EH (cell line): ENCODE results near the gene LGALS3.

Source experiments
- DNase-seq: peaks from one replicate; pipeline ENCODE4 v3.0.0-alpha.2; 2015; ENCODE audit warnings: low read depth

The LGALS3 gene

DNA sequence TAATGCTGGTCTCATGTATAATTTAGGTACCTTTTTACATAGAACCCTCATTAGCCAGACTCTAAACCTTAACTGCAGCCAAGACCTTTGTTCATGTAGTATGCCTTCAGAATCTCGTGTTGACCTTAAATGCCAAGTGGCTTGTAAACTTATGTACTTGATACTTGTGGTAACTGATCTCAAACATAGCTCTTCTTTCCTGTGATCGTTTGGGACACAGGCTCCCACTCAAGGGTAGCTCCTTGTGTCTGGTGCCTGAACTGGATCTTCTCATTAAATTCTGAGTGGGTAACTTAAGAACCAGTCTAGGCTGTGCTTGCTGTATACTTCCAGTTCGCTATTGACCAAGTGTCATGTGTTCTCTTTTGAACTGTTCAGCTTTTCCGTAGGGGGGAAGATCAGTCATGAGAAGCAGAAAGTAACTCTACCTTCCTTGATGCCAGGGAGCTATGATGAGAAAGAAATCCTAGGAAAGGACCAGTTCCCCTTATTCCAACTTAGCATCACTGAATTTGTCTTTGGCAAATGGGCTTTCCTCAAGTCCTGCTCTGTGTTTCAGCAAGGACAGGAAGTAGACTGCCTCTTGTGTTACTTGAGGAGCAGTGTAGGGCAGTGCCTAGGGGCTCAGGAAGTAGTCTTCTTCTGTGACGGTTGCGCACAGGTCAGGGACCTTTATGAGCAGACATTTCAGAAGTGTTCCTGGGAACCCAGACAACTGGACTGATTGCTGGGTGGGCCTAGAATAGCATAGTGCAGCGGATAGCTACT, 2.5 kb downstream of the LGALS3 start:
- peak; percentile 52 for DNase-seq

DNA sequence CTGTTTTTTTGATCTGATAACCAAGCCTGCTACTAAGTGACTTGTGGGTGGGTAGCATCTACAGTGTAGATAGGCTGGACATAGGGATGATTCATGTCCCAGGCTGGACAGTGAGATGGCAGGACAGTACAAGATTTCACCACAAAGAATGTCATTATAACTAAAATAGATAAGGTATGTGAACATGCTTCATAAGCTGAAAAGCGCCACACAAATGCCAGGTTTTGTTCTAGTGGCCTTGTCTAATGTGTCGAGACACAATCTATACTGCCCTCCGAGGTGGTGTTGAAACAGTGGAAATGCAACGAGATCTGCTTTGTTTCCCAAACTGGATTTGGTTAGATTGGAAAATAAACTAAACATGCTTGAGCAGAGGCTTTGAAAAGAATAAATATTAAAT, 4.4 kb downstream of the LGALS3 start:
- peak; percentile 83 for DNase-seq

DNA sequence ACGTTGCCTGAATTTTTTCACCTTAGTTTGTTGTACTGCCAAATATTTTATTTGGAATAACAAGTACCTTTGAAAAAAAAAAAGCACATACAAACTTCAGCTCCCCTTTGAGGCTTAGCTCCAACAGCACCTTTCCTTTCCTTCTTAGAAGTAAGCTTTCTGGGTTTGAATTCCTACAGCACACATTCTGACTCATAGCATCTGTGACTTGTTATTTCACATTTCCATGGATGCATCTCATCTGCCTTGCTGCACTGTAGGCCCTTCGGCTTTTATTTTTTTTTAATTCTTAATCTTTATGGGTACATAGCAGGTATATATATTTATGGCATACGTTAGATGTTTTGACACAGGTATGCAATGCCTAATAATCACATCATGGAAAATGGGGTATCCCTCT, 7.2 kb downstream of the LGALS3 start:
- DNase-seq, result peak; percentile 68

DNA sequence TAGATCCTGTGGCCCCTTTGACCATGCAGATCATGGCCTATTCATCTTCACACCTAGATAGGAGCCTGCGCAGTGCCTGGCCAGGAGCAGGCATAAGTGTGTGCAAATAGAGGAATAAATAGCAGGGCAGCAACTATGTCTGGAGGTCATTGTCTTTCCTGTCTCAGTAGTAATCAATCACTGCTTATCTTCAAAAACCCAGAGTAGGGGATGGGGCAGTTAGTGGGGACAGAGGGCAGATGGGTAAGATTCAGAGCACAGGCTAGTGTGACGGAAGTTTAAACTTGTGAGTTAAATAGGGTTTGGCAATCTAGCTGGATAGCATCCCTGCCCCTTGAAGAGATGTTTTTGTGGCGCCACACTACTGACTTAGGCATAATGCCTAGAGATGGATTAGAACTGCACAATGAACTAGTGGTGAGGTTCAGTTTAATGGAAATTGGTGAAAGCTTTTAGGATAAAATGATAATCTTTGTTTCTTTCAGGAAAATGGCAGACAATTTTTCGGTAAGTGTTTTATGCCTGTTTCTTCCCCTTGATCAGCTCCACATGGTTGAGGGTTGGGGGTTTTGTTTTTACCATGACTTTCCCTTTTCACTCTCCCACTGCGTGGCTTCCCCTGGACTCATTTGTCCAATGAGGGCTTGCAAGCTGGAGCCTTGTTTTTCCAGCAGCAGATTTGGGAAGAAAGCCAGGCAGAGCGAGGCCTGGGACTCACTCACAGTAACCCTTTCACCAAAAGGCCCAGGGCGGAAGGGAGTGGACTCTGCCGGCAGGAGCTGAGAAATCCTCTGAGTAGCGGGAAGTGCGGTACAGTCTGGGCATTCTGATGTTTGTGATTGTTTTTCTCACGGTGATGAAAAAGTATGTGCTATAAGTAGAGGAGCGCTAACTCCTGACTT, 8.1 kb downstream of the LGALS3 start:
- peak; percentile 91 for DNase-seq

DNA sequence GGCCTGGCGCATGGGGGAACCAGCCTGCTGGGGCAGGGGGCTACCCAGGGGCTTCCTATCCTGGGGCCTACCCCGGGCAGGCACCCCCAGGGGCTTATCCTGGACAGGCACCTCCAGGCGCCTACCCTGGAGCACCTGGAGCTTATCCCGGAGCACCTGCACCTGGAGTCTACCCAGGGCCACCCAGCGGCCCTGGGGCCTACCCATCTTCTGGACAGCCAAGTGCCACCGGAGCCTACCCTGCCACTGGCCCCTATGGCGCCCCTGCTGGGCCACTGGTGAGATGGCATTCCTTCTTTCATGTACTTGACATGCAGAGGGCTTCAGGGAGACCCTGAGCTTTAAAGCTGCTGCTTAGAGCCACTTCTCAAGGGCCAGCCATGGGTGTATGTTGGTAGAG, 9.0 kb downstream of the LGALS3 start:
- DNase-seq, result no peak

DNA sequence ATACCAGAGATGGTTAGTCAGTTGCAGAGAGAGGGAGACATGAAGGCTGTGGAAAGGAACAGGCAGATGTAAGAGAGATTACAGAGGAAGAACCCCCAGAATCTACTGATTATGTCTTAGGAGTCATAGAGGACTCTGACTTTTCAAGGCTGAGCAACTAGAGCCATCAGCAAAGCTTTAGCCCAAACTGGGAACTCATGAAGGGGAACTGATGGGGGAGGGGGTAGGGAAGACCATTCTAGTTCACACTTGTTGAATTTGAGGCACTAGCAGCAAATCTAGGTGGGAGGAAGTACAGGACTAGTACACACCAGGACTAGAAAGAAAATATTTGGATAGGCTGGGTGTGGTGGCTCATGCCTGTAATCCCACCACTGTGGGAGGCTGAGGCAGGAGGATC, 10.1 kb downstream of the LGALS3 start:
- no peak for DNase-seq

DNA sequence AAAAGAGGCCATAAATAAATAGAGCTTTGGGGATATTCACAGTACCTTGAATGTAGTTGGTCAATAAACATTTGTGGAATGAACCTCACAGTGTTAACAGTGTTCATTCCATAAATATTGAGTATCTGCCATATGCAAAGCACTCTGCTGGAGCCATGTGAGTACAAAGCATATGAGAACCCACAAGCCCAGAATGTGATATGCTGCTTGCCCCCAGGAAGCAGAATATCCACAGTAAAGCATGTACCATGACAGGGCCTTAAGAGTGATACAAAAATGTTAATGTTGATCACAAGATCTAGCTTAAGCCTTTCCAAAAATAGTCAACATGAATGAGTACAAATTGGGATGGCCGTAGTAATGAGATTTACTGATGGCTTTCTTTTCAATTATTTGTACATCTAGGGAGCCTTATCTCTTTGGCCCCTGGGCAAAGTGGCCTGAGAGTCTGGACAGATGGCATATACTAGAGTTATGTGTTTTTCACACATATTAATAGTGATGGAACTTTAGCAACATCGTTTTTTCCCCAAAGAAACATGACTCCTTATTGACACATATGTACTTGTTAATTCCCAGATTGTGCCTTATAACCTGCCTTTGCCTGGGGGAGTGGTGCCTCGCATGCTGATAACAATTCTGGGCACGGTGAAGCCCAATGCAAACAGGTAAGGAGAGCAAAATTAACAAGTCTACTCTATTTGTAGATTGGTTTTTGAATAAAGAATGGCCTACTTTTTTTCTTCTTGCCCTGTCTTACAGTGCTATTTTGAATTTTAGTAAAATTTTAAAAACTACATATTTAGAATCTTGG, 10.9 kb downstream of the LGALS3 start:
- DNase-seq, result no peak

DNA sequence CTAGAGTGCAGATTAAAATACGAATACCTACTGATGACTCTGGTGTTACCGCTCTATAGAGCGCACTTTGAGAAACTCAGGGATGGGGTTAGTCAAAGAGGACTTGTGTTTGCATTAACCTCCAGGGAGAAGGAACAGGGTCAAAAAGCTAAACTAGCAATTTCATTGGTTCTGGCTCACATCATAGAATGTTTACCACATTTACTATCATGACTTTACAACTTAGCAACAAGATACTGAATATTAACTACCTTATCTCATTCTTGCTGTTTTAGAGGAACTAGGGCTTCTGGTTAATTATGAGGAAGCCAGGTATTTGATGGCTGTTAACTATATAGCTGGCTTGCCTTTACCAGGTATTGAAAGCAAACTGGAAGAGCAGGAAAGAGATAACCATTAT, 12.8 kb downstream of the LGALS3 start:
- no peak for DNase-seq

DNA sequence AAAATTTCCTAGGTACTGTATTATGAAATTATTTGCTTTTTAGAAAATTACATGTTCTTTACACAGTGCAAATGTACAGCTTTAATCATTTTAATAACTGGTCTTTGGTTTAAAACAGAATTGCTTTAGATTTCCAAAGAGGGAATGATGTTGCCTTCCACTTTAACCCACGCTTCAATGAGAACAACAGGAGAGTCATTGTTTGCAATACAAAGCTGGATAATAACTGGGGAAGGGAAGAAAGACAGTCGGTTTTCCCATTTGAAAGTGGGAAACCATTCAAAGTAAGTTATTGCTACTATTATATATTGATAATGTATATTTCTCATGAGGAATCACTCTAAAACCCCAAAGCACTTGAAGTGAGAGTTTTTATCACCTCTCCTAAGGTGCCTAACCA, 13.4 kb downstream of the LGALS3 start:
- no peak for DNase-seq

DNA sequence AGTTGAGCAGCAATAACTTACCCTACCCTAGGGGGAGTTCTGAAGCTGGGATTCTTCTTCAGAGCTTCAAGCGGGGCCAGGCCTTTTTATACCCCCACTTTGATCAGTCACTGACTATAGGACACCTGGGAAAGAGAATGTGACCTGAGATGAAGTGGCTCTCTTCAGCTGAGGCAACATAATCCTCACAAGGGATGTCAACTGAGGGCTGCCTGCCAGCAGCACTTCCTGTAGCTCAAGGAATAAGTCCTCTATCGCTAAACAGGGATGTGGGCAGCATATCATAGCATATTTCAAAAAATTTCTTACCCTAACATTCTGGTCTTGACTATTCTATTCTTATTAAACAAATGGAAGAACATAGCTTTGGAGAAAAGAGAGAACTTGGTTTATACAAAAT, 17.4 kb downstream of the LGALS3 start:
- no peak for DNase-seq

DNA sequence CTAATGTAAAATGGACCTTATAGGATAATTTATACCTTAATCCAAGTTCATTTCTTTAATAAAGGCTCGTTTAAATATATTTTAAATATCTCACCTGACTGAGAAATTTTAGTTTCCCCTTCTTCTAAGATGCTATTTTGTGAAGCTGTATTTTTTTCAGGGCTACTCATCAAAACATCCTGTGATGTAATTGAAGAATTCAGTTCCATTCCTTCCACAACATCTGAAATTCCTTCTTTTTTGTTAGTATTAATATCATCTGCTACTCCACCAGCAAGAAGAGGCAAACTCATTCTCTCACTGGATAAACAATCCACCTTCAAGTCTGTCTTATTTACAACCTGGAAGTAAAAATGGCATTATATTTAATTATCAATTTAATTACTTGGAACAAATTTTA, 22.5 kb downstream of the LGALS3 start:
- DNase-seq, result peak; percentile 9

DNA sequence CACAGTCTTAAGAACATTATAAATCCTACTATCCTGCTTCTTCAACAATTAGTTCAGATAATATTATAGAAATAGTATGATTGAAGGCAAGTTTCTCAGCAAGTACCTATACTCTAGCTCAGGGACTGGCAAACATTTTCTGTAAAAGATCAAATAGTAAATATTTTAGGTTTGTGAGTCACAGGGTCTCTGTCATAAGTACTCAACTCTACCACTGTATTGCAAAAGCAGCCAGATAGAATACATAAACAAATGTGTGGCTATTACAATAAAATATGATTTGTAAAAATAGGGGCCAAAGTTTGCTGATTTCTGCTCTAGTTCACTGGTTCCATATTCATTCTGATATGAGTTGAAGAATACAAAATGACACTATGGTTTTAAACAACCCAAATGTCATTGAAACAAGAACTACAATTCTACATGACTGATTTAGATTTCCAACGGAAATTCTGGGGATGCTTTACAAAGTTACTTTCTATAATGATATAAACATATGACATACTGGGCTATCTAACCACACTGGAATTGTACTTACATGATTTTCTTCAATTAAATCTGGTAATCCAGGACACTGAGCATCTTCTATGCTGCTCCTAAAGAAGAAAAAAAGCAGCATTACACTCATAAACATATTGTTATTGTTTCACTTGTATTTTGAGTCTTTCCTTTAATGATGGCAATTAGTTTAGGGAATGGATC, 23.2 kb downstream of the LGALS3 start:
- DNase-seq, result peak; percentile 36

DNA sequence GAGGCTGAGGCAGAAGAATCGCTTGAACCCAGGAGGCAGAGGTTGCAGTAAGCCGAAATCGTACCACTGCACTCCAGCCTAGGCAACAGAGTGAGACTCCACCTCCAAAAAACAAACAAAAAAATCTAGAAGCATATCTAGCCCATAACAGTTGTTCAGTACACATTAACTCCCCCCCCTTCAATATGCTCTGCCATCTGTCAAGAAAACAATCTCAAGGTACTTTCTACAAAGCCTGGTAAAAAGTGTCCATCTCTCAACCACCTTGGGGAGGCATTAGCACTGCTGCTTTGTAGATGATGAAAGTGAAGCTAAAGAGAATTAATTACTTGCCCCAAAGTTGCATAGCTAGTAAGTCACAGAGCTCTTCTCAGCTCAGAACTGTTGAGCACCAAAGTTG, 24.9 kb downstream of the LGALS3 start:
- DNase-seq, result no peak

DNA sequence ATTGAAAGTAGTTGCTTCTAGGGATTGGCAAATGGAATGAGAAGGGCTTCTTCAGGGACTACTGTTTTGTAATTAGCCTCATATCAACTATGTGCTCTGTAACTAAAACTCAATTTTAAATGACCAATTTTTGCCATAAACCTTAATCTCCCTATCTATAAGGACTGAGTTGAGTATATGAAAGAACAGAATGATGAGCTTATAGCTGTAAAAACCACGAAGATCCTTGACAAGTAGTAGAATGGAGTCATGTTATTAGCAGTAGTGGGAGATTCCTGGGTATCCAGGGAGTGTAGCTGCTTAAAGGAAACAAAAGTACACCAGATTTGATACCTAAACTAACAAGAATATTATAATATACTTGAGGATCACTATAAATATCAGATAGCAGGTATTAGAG, 28.0 kb downstream of the LGALS3 start:
- DNase-seq, result no peak

DNA sequence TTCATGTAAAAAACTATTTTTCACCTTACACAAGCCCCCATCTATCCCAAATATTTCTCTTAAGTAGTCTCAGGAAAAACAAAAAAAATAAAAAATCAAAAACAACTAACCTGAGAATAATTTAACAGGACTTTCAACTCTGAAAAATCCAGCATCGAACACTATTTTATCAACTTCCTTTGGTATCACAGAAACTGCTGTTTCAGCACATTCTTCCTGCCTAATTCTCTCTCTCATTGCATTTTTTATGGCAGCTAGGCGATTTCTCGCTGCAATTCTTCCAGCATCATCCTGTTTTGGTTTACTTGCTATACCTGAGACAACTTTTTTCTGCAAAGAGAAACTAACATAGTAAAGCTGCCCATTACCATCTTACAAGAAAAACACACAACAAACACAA, 29.4 kb downstream of the LGALS3 start:
- no peak for DNase-seq

DNA sequence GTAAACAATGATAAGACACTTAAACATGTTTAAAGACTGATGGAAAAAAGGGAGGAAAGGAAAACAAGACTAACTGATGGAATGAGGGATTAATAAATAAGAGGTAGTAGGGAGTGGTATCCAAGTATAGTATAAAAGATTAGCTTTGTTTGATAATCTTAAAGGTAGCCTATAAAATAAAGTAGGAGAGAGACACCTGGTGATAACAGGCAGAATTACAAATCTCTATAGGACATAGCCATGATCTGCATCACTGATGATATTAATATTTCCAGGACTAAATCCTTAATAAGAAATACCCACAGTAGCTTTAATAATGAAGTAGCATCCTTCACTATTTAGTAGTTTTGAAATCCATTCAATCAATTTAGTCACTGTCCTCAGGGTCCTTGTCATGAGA, 31.9 kb downstream of the LGALS3 start:
- peak; percentile 64 for DNase-seq

DNA sequence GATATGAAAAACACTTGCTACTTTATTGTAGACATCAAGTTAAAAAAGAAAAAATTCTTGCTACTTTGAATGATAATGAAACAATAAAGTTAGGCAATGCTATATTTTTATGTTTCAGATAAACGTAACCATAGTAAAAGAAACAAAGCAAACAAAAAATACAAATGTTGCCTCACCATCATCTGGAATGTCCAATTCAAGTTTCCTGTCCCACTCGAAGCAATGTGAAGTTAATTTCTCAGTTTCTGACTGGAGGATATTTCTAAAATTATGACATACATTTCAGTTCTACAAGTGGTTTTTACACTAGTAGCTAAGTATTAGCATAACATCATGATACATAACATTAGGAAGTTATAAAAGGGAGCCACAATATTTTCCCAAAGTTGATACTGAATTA, 41.5 kb downstream of the LGALS3 start:
- no peak for DNase-seq

DNA sequence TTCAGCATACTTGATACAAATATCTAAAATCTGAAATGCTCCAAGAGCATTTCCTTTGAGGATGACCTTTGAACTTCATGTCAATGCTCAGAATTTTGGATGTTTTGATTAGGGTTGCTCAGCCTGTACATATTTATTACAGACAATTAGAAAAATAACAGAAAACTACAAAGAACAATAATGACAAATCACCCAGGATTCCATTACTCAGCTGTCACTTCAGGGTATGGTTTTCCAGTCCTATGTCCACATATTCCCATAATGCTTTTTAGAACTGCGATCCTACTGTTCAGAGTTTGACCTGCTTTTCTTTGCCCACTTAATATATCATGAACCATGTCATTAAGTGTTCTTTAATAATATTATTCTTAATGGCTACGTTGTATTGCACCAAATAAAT, 51.0 kb downstream of the LGALS3 start:
- DNase-seq, result peak; percentile 21

DNA sequence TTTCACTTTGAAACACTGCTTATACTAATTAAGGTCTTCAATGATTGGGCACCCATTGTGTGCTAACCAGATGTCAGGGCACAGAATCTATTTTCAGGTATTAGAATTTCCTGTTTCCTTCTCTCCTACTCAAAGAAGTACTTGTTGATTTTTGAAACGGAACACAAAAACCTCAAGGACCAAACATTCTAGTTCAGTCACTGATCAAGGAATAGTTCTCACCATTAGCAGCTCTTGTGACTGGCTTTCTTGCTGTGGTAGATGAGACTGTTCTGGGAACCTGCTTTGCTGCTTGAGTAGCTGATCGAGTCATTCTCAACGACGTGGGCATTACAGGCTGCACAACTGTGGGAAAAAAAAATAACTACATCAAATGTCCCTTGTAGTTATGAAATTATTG, 51.4 kb downstream of the LGALS3 start:
- peak; percentile 7 for DNase-seq

DNA sequence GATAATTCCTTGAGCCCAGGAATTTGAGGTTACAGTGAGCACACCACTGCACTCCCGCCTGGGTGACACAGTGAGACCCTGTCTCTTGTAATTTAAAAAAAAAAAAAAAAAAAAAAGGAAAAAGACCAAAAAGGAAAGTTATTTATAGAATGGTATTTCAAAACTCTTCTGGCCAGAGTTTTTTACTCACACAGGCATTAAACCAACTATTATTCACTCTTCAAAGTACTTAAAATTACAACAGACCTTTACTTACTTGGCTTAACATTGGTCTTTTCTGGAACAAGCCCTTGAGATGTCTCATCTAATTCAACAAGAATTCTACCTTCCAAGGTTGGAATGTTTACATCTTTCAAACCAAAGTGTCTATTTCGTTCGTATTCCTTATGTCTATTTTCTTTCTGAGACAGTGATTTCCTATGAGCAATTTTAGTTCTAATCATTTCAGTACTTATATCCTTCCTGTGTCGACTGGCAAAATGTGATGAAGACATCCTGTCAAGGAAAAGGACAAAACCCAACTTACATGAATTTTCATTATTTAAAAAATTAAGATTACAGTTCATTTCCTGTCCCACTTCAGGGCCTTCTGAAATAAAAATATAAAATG, 59.7 kb downstream of the LGALS3 start:
- peak; percentile 56 for DNase-seq

DNA sequence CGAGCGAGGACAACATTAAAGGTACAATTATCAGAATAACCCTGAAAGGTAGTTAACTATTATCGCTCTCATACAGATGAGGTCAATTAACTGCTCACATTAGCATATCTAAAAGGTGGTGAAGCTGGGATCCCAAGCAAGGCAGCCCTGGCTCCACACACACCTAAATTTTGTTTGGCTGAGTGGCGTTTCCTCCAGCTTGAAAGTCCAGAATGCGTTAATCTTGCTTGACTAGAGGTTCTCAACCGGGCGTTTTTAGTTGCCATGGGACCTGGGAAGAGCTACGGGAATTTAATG, 61.8 kb downstream of the LGALS3 start:
- DNase-seq, result peak; percentile 26
